GM19043 (cell line): Measurements from ENCODE around the gene DNASE1L2.
"Not testable (repeated sequence)": the region's sequence is repeated elsewhere in the genome, so short reads cannot be mapped to it uniquely, and the experiment has no call there.

Experiments used
- ATAC-seq: cut with Tn5 transposase; IDR thresholded peaks from one replicate; pipeline ENCODE4 v1.9.1; 2021; ENCODE audit warnings: low read depth; ENCODE audit not compliant: unreplicated experiment

The DNASE1L2 gene

DNA sequence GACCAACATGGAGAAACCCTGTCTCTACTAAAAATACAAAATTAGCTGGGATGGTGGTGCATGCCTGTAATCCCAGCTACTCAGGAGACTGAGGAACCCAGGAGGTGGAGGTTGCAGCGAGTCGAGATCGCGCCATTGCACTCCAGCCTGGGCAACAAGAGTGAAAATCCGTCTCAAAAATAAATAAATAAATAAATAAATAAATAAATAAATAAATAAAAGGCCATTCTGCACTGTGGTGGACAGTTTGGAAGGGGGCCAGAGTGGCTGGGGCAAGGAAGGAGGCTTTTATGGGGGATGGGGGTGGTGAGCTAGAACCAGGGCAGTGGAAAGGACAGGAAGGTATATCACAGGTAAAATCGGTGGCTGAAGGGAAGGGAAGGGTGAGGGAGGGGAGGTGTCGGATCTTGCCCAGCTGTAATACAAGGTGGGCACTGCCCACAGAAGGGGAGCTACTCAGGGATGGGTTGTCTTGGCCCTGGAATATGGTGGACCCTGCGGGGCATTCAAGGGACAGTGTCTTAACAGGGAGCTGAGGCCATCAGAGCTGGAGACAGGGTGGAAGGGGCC lies 33.0 kb upstream of the DNASE1L2 start:
- not testable (repeated sequence) for ATAC-seq

DNA sequence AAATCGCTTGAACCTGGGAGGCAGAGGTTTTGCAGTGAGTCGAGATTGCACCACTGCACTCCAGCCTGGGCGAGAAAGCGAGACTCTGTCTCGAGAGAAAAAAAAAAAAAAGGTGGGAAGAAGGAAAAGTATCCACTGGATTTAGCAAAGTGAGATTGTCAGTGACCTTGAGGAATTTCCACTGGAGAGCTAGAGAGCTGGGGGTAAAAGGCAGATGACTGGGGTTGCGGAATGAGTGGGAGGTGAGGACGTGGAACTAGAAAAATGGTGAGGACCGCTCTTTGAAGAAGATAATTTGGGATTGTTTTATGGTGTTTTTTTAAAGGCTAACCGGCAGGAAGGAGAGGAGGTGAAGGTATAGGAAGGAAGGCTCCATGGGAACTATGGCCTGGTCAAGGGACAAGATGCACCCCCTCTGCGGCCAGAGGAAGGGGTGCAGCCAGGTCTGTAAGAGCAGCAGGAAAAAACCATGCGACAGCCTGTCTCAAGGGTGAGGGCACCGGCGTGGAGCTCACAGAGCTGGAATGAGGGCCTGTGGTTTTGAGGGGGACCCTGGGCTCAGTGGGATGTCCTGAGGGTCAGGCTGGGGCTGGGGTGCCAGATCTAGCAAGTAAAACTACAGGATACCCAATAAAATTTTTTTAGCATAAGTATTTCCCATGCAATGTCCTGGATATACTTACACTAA lies 31.7 kb upstream of the DNASE1L2 start:
- ATAC-seq = no peak

DNA sequence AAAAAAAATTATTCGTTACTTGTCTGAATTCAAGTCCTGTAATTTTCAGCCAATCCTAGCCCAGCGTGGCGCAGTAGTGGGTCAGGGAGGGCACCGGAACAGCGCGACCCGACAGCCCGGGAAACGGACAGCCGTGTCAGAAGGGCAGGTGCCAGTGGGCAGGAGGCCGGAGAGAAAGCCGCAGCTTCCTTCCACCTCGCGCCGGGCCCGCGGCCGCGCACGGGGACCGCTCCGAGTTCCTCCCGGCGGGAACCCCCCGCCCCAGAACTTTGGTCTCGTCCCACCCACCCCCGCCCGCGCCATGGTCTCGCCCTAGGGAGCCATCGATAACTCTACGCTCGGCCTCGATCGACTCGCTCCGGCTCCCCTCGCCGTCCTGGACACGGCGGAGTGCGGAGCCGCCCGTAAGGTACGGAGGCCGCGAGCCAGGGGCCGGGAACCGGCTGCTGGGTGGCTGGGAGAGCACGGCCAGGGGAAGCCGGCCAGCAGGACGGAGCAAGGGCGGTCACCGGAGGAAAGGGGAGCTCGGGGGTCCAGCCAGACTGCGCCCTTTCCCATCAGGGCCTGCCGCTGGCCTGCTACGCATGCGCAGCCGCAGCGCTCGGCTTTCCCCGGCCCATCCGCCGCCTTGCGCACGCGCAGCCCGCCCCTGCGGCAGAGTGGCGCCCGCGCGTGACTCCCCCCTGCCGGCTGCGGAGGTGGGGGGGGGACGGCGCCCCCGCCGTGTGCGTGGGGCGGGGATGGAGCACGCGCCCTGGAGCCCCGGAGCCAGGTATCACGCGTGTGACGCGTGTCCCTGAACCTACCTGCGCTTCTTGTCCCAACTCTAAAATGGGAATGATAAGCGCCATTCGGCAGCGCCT lies 30.9 kb upstream of the DNASE1L2 start, which contains the start of gene MLST8:
TSS of gene MLST8 (plus strand) at position 351 of the 863 bp plus-strand sequence. CDS start 632 bp downstream, outside the sequence.
- ATAC-seq = peak; percentile 62

DNA sequence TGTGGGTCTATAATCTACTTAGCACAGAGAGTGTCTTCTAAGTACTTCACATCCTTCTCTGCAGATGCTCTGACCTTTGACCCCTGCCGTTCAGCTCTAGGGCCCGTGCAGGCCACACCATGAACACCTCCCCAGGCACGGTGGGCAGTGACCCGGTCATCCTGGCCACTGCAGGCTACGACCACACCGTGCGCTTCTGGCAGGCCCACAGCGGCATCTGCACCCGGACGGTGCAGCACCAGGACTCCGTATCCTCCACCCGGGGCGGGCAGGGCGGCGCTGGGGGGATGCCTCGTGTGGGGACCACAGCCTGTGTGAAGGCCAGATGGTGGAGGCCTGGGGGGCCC lies 30.3 kb upstream of the DNASE1L2 start:
- no peak for ATAC-seq

DNA sequence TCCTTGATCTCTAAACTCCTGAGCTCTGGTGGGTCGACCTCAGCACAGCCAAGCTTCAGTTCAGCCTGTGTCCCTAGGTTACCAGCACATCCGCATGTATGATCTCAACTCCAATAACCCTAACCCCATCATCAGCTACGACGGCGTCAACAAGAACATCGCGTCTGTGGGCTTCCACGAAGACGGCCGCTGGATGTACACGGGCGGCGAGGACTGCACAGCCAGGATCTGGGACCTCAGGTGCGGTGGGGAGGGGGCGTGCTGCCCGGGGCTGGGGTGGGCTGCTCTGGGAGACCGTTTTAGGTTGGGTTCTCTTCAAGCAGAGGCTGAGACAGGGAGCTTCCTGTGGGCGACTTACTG lies 29.8 kb upstream of the DNASE1L2 start:
- ATAC-seq = no peak

DNA sequence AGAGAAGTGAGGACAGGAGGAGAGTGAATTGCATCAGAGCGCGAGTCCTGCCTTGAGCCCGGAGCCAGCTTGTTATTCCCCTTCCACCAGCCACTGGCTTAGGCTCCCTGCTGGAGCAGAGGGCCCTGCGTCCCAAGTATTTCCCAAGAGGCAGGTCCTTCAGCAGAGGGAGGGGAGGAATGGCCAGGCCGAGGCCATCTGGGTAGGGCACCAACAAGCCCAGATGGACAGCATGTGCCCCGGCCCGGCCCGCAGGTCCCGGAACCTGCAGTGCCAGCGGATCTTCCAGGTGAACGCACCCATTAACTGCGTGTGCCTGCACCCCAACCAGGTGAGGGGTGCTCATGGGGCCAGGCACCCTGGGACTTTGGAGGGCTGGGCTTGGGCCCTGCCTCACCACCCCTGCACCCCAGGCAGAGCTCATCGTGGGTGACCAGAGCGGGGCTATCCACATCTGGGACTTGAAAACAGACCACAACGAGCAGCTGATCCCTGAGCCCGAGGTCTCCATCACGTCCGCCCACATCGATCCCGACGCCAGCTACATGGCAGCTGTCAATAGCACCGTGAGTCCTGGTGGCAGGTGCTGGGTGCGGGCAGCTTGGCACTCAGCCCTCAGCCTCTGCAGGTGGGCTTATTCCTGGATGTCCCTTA lies 29.3 kb upstream of the DNASE1L2 start:
- no peak for ATAC-seq

DNA sequence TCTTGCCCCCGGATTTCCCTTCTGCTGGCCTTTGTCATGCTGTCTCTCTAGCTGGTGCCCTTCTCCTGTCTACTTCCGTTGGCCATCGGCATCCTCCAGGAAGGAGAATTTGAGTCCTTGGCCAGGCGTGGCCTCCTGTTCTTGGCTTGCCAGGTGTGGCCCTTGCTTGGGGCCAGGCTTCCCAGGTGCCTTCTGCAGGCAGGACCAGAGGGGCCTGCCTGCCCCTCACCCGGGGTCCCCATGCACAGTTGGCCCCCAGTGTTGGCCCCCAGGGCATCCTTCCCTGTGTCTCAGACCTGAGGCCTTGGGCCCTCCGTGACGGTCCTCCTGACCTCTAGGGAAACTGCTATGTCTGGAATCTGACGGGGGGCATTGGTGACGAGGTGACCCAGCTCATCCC lies 28.4 kb upstream of the DNASE1L2 start:
- no peak for ATAC-seq

DNA sequence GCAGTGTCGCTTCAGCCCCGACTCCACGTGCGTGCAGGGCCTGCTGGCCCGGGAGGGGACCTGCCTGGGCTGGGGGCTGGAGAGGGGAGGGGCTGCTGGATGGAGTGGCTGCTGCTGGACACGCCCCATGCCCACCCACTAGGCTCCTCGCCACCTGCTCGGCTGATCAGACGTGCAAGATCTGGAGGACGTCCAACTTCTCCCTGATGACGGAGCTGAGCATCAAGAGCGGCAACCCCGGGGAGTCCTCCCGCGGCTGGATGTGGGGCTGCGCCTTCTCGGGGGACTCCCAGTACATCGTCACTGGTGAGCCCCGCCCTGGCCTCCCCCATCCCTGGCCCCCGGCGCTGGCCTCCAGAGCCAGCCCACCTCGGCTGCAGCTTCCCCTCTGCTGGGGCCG lies 27.9 kb upstream of the DNASE1L2 start:
- ATAC-seq = no peak

DNA sequence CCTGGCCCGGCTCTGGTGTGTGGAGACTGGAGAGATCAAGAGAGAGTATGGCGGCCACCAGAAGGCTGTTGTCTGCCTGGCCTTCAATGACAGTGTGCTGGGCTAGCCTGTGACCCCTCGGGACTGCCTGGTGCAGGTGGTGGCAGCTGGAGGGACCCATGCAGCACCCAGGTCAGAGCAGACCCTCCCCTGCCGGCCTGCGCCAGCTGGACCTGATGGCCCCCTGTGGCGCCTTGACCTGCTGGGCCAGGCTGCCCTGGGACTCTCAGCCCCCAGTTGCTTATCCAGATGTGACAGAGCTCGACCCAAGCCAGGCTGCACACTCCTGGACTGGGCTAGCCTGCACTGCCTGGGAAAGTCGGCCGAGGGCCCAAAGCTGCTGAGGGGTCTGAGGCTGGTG lies 27.5 kb upstream of the DNASE1L2 start:
- ATAC-seq = no peak

DNA sequence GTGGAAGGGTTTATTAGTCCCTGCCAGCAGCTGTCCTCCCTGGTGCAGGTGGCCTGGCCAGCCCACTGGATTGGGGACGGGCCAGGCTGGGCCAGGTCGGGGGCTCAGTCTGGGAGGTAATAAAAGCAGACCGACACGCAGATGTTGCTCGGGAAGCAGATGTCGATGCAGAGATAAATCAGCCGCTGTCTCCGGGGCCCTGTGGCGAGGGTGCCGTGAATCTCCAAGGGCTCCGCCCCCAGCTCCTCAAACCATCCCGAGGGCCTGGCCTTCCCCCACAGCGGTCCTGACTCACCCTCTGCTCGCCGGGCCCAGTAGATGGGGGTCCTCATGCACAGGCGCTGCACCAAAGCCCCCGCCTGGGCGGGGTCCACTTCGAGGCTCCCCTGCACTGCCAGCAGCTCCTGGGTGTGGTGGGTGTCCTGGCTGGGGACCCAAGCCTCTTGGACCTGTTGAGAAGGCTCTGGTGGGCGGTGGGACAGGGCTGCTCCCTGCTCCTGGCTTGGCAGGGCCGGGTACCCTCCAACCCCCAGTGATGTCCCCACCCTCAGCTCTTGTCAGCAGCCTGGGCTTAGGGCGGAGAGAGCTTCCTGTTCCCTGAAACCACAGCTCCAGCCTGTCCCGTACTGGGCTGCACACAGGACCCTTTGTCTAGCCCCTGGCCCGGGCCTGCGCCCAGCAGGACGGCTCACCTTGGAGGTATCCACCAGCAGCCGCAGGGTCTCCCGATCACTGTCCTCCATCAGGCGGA lies 26.8 kb upstream of the DNASE1L2 start:
- ATAC-seq = no peak

DNA sequence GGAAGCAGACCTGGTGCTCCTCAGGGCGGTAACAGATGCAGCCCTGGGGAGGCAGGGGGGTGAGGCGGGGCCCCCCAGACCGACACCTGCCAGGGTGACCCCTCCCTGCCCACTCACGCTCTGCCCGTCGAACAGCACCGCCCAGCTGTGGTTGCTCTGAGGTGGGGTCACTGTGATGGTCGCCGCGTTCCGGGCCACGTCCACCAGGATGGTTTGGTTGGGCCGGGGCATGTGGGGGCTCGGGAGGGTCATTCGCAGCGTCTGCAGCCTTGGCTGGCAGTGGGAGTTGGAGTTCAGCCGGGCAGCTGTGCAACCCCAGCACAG lies 26.3 kb upstream of the DNASE1L2 start:
- no peak for ATAC-seq

DNA sequence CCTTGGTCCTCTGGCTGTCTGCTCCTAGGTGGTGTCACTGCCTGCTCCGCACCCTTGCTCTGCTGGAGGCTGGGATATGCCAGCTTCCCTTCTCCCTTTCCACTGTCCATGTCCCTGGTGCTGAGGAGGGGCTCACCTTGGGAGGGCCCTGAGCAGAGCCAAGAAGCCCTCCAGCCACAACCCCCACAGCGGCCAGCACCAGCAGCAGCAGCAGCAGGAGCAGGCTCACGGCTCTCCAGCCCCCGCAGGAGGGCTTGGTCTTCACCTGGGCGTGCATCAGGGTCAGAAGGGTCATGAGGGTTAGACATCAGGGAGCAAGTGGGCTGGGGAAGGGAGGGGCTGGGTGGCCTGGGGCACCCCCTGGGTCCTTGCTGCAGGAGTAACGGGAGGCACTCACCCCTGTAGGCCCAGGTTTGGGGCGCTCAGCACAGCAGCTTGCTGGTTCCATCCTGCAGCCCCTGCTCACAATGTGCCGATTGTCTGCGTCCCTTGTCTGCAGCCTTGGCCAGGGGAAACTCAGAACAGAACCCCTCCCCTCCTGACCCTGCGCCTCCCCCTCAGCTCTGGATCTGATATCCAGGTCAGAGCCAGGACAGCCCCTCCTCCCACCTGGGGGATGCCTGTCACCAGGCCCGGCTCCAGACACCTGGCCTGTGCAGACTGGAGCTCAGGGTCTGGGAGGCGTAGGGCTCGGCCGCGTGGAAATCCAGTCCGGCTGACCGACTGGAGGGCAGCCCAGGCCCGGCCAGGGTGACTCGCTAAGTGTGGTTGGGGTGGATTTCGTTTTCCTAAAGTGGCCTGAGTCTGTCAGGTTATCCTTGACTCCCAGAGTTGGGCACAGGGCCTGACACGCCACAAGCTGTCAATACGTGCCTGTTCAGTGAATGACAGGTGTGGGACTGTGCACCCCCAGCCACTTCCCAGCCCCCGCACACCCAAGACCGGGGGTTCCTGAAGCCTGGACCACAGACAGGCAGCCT lies 25.6 kb upstream of the DNASE1L2 start, which contains the start of gene BRICD5:
TSS of gene BRICD5 (minus strand) at position 478 of the 980 bp plus-strand sequence. CDS start at position 448, 30 bp downstream.
- ATAC-seq = no peak

DNA sequence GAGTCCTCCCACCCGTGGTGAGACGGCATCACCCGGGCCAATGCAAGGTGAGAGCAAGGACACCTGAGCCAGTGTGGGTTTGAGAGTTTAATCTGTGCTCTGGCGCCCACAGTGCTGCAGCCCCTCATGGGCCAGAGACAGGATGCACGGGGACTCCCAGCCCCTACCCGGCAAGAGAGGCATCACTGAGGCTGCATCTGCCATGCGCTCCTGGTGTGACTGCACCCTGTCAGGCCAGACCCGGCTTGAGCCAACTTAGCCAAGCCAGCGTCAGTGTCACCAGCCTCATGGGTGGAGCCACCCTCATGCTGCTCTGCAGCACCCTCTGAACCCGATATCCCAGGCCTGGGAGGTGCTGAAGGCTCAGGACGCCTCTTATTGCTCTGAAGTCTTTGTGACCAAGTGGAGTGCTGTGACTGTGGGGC lies 24.3 kb upstream of the DNASE1L2 start:
- no peak for ATAC-seq

DNA sequence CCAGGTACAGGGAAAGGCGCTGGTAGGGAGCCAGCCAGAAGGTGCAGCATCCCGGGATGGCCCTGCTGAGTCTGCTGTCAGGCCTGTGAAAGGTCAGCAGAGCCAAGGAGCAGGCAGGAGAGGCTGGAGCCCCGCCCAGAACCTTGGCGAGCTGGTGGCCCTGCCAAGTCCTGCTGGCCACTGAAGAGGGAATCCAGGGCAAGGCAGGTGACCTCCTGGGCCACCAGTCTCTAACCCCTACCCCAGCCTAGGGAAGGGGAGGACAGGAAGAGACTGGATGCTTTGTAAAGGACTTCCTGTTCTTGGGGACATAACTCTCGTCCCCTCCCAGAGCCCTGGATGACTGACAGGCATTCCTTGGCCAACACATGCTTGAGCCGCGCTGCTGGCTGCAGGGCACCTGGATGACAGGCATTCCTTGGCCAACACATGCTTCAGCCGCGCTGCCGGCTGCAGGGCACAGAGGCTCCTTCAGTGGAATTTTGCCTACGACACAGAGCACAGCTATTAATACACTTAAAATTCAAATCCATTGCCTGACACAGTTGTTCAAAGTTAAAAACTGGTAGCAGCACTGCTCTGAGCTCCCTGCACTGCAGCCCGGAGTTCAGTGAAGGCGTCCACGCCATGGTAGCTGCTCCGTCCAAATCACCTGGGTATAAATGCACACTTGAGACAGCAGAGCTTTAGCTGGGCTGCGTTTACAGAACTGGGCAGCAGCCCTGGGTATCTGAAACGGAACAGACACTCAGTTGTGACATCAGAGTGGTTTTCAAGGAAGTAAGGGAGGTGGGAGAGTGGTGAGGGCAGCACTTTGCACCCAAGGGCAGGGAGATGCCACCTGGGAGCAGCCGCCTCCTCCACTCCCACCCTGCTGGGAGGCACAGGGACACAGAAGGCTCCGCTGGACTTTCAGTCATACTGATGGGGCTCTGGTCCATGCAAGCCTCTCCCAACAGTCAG lies 23.6 kb upstream of the DNASE1L2 start:
- no peak for ATAC-seq

DNA sequence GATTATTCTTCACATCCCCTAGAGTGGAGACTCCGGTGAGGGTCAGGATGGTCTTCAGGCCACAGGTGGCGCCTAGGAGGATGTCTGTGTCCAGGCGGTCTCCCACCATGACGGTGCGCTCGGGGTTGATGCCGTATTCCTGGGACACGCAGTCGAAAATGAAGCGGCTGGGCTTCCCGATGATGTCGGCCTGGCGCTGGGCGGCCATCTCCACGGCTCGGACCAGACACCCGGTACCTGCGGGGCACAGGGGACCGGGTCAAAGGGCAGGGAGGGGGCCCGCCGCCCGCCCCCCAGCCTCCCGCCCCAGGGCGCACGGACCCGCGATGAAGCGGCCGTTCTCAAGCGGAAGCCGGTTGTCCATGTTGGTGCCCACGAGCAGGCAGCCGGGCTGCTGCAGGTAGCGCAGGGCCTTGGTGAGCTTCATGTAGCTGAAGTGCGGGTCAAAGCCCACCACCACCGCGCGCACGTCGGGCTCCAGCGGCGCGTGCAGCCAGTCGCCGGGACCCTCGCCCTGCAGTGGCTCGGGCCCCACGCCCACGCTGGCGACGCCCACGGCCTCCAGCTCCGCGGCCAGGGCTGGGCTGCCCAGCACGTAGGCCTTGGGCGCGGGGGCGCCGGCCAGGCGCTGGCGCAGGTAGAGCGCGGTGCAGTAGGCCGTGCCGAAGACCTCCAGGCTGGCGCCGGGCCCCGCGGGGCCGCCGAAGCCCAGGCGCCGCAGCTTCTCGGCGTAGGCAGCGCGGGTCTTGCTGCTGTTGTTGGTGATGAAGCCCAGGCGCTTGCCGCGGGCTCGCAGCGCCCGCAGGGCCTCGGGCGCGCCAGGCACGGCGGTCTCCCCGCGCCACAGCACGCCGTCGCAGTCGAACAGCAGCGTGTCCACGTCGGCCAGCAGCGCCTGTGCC lies 22.2 kb upstream of the DNASE1L2 start:
- no peak for ATAC-seq

DNA sequence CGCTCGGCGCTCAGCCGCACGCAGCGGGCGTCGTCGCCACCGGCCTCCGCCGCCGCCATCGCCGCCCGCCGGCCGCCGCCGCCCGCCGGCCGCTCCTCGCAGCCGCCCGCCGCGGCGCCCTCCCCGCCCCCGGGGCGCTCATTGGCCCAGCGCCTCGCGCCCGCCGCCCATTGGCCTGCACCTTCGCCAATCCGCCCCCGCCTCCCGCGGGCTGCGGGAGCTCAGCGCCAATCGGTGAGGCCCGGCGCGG lies 21.6 kb upstream of the DNASE1L2 start, which contains the start of gene PGP:
TSS of gene PGP (minus strand) at position 122 of the 250 bp plus-strand sequence. CDS start at position 59, 63 bp downstream.
- ATAC-seq = peak; percentile 78

DNA sequence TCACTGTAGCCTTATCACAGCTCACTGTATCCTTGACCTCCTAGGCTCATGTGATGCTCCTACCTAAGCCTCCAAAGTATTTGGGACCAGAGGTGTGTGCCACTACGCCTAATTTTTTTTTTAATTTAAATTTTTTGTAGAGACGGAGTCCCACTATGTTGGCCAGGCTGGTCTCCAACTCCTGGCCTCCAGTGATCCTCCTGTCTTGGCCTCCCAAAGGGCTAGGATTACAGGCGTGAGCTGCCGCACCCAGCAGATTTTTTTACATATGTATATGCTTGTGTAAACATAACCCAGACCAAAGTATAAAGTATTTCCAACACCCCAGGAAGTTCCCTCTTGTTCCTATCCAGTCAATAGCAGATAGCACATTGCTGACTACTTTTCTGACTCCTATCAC lies 19.9 kb upstream of the DNASE1L2 start:
- no peak for ATAC-seq
